Measurements from ENCODE around the gene PHLPP2.

DNA sequence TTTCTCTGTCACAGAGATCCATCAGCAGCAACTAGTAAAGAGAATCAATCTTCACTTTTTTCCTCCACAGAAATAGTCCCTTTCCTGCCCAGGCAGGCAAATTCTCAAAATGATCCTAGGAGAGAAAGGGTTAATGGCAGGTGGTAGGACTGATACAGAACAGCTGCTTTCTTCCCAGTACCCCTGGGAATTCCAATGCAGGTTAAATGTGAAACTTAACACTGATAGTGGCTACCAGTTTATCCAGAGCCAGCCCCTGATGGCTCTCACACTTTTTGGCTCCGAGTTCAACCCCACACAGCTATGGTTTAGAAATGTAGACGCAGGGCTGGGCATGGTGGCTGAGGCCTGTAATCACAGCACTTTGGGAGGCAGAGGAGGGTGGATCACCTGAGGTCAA lies 76.3 kb downstream of the PHLPP2 start:
- TF ChIP-seq, protein P1, sequence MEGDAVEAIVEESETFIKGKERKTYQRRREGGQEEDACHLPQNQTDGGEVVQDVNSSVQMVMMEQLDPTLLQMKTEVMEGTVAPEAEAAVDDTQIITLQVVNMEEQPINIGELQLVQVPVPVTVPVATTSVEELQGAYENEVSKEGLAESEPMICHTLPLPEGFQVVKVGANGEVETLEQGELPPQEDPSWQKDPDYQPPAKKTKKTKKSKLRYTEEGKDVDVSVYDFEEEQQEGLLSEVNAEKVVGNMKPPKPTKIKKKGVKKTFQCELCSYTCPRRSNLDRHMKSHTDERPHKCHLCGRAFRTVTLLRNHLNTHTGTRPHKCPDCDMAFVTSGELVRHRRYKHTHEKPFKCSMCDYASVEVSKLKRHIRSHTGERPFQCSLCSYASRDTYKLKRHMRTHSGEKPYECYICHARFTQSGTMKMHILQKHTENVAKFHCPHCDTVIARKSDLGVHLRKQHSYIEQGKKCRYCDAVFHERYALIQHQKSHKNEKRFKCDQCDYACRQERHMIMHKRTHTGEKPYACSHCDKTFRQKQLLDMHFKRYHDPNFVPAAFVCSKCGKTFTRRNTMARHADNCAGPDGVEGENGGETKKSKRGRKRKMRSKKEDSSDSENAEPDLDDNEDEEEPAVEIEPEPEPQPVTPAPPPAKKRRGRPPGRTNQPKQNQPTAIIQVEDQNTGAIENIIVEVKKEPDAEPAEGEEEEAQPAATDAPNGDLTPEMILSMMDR (conservative IDR thresholded peaks at IDR 0.05; ENCODE audit: low read length) = no peak
- TF ChIP-seq EZH2phosphoT487 (IDR thresholded peaks at IDR 0.05; ENCODE audit: borderline replicate concordance) = no peak
